Measurements from ENCODE around the gene TES. TPM values are rescaled to one million over a fixed set of nuclear protein-coding genes. Genes with fewer than 3 reads are reported as not detected.
"Not testable (repeated sequence)": the region's sequence is repeated elsewhere in the genome, so short reads cannot be mapped to it uniquely, and the experiment has no call there.

TES gene
- total RNA-seq, 2 experiments from 2014 or later, result 81.8 to 90.6 TPM

DNA sequence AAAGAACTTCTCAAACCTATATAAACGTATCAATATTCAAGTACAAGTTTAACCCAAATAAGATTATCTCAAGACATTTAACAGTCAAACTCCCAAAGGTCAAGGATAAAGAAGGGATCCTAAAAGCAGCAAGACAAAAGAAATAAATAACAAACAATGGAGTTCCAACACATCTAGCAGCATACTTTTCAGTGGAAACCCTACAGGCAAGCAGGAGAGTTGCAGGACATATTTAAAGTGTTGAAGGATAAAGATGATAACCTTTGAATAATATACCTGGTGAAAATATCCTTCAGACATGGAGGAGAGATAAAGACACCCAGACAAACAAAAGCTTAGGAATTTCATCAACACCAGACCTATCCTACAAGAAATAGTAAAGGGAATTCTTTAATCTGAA lies 82.8 kb downstream of the TES start:
- peaks cover 19% of the 10 kb centered on the region for H3K27me3 Mint-ChIP-seq

DNA sequence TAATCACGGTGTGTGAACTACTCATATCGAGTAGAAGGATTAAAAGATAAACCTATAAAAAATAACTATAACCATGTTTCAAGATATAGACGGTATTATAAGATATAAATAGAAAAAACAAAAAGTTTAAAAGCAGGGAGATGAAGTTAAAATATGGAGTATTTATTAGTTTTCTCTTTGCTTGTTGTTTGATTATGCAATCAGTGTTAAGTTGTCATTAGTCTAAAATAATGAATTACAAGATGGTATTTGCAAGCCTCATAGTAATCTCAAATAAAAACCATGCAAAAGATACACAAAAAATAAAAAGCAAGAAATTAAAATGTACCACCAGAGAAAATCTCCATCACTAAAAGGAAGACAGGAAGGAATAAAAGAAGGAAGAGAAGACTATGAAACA lies 83.3 kb downstream of the TES start:
- no peaks in the 10 kb centered on the region for H3K4me1 Mint-ChIP-seq (ENCODE audit: low read depth)
- no peak overlapping the region for H3K27ac Mint-ChIP-seq
- peaks cover 19% of the 10 kb centered on the region for H3K27me3 Mint-ChIP-seq
- intact Hi-C loops (cut with micrococcal nuclease), result no loop called here
- H3K36me3 Mint-ChIP-seq, result peaks cover 1% of the 10 kb centered on the region
- POLR2A ChIA-PET, result no interaction called here
- CTCF ChIA-PET, result no interaction called here
- H3K9me3 Mint-ChIP-seq, result peaks cover 9% of the 10 kb centered on the region
- H3K4me3 Mint-ChIP-seq, result no peak overlapping the region
- no peak for DNase-seq

More for the DNA sequence above, 82.8 kb downstream of the TES start:
- no peak overlapping the region for H3K4me3 Mint-ChIP-seq
- ChIA-PET CTCF (no interaction called here), POLR2A (no interaction called here)
- H3K27ac Mint-ChIP-seq, result no peak overlapping the region
- H3K36me3 Mint-ChIP-seq, result peaks cover 1% of the 10 kb centered on the region
- H3K9me3 Mint-ChIP-seq, result peaks cover 8% of the 10 kb centered on the region
- no peaks in the 10 kb centered on the region for H3K4me1 Mint-ChIP-seq (ENCODE audit: low read depth)
- no peak for DNase-seq
- intact Hi-C loops (cut with micrococcal nuclease), result no loop called here

DNA sequence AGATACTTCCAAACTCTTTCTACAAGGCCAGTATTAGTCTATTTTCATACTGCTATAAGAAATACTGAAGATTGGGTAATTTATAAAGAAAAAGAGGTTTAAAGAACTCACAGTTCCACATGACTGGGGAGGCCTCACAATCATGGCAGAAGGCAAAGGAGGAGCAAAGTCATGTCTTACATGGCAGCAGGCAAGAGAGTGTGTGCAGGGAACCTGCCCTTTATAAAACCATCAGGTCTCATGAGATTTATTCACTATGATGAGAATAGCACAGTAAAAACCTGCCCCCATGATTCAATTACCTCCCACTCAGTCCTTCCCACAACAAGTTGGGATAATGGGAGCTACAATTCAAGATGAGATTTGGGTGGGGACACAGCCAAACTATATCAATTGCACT lies 85.6 kb downstream of the TES start:
- CTCF ChIA-PET; DNase-seq; intact Hi-C loops (cut with micrococcal nuclease); H3K4me3 Mint-ChIP-seq; H3K36me3 Mint-ChIP-seq; H3K4me1 Mint-ChIP-seq (ENCODE audit: low read depth); H3K27ac Mint-ChIP-seq; POLR2A ChIA-PET: not testable (repeated sequence)
- Mint-ChIP-seq H3K9me3 (peaks cover 10% of the 10 kb centered on the region), H3K27me3 (peaks cover 19% of the 10 kb centered on the region)

DNA sequence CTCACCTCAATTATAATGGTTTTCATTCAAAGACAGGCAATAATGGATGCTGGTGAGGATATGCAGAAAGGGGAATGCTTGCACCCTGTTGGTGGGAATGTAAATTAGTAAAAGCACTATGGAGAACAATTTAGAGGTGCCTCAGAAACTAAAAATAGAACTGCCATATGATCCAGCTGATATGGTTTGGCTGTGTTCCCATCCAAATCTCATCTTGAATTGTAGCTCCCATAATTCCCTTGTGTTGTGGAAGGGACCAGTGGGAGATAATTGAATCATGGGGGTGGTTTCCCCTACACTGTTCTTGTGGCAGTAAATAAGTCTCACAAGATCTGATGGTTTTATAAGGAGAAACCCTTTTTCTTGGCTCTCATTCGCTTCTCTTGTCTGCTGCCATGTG lies 87.7 kb downstream of the TES start:
- ChIA-PET POLR2A (no interaction called here), CTCF (no interaction called here)
- Mint-ChIP-seq H3K36me3 (no peaks in the 10 kb centered on the region), H3K27ac (no peak overlapping the region), H3K4me1 (ENCODE audit: low read depth) (no peaks in the 10 kb centered on the region), H3K9me3 (peaks cover 9% of the 10 kb centered on the region), H3K4me3 (no peak overlapping the region), H3K27me3 (peaks cover 12% of the 10 kb centered on the region)
- intact Hi-C loops (cut with micrococcal nuclease), result no loop called here
- DNase-seq, result no peak

DNA sequence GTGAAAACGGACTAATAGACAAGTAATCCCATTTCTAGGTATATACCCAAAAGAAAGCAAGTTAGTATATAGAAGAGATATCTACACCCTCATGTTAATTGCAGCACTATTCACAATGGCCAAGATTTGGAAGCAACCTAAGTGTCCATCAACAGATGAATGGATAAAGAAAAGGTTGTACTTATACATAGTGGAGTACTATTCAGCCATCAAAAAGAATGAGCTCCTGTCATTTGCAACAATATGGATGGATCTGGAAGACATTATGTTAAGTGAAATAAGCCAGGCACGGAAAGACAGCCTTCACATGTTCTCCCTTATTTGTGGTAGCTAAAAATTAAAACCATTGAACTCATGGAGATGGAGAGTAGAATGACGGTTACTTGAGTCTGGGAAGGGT lies 88.2 kb downstream of the TES start:
- ChIA-PET POLR2A (no interaction called here), CTCF (no interaction called here)
- Mint-ChIP-seq H3K27me3 (peaks cover 12% of the 10 kb centered on the region), H3K4me1 (ENCODE audit: low read depth) (no peaks in the 10 kb centered on the region), H3K9me3 (peaks cover 8% of the 10 kb centered on the region), H3K36me3 (no peaks in the 10 kb centered on the region), H3K27ac (no peak overlapping the region), H3K4me3 (no peak overlapping the region)
- no peak for DNase-seq
- intact Hi-C loops (cut with micrococcal nuclease), result no loop called here

DNA sequence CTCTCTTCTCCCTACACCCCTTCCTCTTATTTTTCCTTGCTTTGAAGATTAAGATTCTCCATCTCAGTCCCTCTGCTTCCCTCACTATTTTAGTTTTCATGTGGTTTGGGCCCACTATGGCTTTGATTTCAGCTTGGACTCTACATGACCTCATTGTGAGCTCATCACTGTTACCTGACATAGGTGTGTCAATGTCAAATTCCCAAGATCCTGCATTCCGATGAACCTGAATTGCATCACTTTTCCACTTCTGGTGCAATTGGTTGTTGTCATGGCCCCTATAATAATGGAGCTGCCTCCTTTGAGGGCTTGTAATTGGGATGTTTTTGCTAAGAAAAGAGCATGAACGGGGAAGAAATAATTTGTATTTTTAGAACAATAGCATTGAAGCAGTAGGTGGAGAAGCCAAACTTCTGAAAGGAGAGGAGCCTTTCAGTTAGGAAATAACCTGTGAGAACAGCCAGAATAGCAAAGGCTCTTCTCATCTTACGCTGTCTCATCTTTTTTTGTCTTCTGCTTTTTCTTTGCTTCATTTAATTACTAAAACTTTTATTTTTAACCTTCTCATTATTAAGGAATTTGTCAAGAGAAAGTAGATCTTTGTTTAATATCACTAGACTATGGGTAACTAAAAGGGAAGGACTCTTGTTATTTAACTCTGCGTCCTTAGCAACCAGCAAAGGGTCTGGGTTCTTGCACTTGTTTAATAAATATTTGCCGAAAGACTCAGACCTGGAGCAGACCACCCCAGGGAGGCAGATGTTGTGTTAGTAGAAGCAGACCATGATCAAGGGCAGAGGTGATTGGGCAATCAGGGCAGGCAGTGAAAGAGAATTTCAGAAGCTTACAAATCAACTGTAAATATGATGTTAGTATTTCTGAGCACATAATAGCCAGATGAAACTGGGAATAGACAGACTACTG lies 95.4 kb downstream of the TES start:
- intact Hi-C loops (cut with micrococcal nuclease), result no loop called here
- Mint-ChIP-seq H3K9me3 (no peaks in the 10 kb centered on the region), H3K27ac (no peak overlapping the region), H3K36me3 (no peaks in the 10 kb centered on the region), H3K27me3 (peaks cover 9% of the 10 kb centered on the region), H3K4me1 (ENCODE audit: low read depth) (no peaks in the 10 kb centered on the region), H3K4me3 (no peak overlapping the region)
- POLR2A ChIA-PET, result no interaction called here
- CTCF ChIA-PET, result no interaction called here
- no peak for DNase-seq

DNA sequence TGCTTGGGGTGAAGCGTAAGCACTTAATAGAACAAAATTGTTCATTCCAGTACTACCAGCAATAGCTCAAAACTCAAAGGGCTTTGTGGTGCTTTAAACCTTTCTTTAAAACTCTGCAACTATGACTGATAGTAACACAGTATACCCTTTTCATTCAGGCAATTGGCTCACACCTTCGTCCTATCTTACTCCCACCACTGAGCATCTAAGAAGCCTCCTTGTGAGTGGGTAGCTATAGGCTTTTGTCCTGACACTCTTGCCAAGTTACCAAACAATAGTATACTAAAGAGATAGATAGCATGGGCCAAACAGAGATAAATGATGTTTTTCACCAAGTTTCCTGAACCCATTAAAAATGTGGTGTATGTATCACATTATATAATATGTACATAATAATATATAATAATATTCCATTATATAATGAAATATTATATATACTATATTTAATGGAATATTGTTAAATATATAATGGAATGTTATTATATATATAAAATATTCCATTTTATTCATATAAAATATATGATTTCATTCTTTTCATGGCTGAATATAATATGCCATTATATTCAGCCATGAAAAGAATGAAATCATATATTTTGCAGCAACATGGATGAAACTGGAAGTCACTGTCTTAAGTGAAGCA lies 96.2 kb downstream of the TES start:
- Mint-ChIP-seq H3K4me1 (ENCODE audit: low read depth) (no peaks in the 10 kb centered on the region), H3K4me3 (no peak overlapping the region), H3K27ac (no peak overlapping the region), H3K9me3 (no peaks in the 10 kb centered on the region), H3K27me3 (peaks cover 9% of the 10 kb centered on the region), H3K36me3 (no peaks in the 10 kb centered on the region)
- ChIA-PET POLR2A (no interaction called here), CTCF (no interaction called here)
- intact Hi-C loops (cut with micrococcal nuclease), result no loop called here
- DNase-seq, result no peak

DNA sequence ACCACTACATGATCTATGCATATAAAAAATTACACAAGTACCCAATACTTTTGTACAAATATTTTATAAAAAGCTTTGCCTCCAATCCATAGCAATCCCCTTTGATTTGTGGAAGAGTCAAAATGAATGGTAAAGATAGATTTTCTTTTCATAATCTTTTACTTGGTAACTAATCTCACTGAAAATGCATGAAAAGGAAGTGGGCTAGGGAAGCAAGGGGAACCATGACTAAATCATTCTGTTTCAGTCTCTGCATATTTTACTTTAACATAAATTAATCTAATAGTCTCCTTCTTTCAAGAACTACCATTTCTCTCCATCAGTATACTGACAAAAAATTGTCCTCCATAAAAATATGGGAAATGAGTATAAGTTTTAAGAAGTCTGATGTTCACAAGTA lies 96.9 kb downstream of the TES start:
- Mint-ChIP-seq H3K4me3 (no peak overlapping the region), H3K27ac (no peak overlapping the region), H3K36me3 (no peaks in the 10 kb centered on the region), H3K27me3 (peaks cover 7% of the 10 kb centered on the region), H3K9me3 (no peaks in the 10 kb centered on the region), H3K4me1 (ENCODE audit: low read depth) (peaks cover 6% of the 10 kb centered on the region)
- ChIA-PET CTCF (no interaction called here), POLR2A (no interaction called here)
- no peak for DNase-seq
- intact Hi-C loops (cut with micrococcal nuclease), result no loop called here

Other genes starting within 250 kb of the TES start
- not detected for gene TFEC, start 179.8 kb upstream of the TES start, total RNA-seq

Data from activated CD4-positive, alpha-beta memory T cell treated with anti-CD3 and anti-CD28 coated beads for 36 hours (primary cell).